GM15510 (cell line): ENCODE measurements around the gene ATP9B.

Source experiments
- POLR2A ChIP-seq: IDR thresholded peaks from 3 replicates; pipeline ENCODE4 v1.6.1; 2011; ENCODE audit warnings: borderline replicate concordance; ENCODE audit not compliant: insufficient read length; ENCODE audit errors: extremely low read depth

ATP9B gene

DNA sequence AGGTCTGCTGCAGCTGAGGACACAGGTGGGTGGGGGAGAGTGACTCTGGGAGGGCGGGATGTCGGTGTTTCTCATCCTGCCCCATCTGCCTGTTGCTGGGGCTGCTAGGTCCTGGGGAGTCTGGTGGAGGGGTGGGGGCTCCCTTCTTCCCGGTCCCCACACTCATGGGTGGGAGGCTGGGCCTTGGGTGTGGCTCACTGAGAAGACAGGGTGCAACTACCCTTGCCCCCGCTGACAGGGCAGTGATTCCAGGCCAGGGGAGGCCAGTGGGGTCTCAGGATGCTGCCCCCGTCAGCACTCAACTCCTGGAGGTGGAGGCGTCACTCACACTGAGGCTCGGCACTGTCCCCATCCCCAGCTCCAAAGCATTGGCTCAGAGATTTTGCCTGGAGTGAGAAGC, 318.8 kb downstream of the ATP9B start:
- no peak for TF ChIP-seq POLR2A

DNA sequence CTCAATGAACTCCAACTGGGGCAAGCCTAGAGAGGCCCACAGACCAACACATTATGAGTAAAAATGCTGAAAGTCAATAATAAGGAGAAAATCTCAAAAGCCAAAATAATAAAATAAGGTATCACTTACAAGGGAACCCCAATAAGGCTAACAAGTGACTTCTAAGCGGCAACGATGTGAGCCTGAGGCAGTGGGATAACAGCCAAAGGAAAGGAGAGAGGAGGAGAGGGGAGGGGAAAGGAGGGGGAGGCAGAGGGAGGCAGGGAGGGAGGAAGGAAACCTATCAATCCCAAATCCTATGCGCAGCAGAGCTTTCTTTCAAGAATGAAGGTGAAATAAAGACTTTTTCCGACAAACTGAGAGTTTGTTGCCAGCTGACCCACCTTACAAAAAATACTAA, 320.5 kb downstream of the ATP9B start:
- TF ChIP-seq POLR2A: no peak

DNA sequence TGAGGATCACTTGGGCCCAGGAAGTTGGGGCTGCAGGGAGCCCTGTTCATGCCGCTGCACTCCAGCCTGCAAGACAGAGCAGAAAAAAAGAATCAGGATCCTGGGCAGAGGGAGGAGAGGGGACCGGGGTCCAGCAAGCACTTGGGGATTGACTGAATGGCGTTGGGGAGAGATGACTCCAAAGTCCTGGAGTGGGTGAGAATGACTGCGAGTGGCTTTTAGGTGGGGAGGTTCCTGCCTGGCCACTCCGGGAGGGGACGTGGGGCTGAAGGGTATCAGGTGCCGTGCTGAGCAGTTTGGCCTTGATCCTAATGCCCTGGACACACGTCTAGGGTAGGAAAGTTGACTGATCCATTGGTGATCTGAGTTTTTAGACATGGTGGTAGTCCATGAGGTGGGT, 323.0 kb downstream of the ATP9B start:
- TF ChIP-seq POLR2A: no peak

DNA sequence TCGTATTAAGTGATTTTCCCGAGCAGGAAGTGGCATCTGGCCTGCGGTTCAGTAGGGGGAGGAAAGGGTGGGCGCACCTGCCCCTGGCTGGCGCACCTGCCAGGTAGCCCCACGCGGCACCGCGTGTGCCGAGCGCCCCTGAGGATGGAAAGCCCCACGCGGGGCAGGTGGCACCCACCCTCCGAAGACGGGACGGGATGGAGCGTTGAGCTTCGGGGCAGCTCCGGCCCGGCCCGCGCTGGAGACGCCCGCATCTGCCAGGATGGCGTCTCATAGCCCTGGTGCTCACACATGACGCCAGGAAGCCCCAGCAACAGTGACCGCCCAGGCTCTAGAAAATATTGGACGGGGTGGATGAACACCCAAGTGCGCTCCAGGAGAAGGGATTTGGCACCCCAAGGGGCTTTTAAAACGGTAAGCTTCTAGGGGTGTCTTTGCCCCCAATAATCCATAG, 324.0 kb downstream of the ATP9B start:
- TF ChIP-seq POLR2A: no peak

DNA sequence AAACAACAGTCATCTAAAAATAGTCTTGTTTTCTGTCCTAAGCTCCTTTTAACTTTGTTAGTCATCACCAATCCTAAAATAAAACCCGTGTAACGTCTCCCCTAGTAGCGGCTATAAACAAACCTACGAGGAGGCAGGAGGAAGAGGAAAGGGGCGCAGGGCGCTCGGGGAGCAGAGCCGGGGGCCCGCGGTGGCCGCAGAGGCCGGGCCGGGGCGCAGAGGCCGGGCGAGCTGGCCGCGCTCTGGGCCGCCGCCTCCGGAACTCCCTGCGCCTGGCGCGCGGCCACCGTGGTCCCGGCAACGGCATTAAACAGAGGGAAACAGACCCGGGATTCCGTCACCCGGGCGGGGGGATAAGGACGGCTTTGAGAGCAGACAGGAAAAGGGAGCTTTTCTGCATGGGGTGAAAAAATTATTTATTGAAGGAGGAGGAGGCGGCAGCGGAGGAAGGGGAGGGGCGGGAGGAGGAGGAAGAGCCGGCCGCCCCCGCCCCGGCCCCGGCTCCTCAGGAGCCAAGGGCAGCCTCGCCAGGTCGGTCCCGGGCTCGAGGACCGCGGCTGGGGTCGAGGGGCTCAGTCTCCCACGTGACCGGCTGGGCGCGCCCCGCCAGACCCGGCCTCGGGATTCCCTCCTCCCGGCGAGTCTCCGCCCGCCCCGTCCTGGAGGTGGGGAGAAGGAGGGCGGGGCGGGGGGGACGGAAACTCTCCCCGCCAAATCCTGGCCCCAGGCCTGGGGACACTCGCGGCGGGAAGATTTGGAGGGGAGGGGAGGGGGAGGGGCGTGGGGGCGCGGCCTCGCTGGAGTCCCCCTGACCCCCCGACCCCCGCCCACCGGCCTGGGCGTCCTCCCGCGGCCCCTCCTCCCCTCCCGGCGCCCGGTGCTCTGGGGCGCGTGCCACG, 324.7 kb downstream of the ATP9B start:
- TF ChIP-seq POLR2A: peak; percentile 34

DNA sequence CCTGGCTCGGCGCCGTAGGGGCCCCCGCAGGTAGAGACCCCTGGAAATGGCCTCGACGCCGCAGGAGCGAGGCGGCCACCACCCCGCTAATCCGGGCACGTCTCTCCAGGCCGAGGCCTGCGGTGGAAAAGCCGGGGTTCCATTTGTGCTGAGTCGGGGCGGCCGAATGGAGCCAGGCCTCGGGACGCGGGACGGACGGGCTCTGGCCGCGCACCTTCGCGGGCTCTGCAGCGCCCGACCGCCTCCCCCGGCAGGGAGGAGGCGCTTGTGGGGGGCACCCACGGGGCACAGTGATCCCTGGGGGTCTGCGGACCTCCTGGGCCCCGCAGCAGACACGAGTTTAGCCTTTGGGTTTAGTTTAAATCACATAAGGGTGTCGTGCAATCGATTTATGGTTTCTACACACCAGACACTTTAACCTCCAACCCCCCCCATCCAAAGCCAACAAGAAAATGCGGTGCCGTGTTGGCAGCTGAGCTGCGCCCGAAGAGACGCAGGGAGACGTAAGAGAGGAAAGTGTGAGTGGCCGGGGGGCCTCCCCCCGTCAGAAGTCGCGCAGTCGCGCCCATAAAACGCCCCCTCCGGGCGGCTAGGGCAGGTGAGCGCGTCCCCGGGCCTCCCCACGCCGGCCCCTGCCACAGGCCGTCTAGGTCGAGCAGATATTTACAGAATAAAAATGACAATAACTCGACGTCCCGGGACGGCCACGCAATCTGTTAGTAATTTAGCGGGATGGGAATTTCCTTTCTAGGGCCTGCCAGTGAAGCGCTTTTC, 325.5 kb downstream of the ATP9B start:
- TF ChIP-seq POLR2A: no peak

DNA sequence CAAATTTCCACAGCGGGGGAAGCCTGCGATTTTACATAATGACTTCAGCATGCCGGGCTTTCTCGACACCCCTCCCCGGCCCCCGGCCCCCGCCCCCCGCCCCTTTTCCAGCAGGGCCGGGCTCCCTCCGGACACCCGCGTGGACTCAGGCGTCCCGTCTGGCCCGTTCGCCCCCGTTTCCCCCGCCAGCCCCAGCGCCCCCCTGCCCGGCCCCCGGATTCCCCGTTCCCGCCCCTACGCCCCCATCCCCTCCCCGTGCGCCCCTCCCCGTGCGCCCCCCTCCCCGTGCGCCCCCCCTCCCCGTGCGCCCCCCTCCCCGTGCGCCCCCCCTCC, 326.1 kb downstream of the ATP9B start:
- no peak for TF ChIP-seq POLR2A

DNA sequence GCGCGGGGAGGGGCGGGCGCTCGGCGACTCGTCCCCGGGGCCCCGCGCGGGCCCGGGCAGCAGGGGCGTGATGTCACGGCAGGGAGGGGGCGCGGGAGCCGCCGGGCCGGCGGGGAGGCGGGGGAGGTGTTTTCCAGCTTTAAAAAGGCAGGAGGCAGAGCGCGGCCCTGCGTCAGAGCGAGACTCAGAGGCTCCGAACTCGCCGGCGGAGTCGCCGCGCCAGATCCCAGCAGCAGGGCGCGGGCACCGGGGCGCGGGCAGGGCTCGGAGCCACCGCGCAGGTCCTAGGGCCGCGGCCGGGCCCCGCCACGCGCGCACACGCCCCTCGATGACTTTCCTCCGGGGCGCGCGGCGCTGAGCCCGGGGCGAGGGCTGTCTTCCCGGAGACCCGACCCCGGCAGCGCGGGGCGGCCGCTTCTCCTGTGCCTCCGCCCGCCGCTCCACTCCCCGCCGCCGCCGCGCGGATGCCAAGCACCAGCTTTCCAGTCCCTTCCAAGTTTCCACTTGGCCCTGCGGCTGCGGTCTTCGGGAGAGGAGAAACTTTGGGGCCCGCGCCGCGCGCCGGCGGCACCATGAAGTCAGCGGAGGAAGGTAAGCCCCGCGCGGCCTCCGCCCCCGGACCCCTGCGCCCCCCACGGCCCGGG, 326.7 kb downstream of the ATP9B start, which contains the start of gene NFATC1:
Gene NFATC1 (plus strand): TSS at position 170 of the 644 bp plus-strand sequence. CDS start 295 bp downstream, at position 465.
- TF ChIP-seq POLR2A: peak; percentile 71

DNA sequence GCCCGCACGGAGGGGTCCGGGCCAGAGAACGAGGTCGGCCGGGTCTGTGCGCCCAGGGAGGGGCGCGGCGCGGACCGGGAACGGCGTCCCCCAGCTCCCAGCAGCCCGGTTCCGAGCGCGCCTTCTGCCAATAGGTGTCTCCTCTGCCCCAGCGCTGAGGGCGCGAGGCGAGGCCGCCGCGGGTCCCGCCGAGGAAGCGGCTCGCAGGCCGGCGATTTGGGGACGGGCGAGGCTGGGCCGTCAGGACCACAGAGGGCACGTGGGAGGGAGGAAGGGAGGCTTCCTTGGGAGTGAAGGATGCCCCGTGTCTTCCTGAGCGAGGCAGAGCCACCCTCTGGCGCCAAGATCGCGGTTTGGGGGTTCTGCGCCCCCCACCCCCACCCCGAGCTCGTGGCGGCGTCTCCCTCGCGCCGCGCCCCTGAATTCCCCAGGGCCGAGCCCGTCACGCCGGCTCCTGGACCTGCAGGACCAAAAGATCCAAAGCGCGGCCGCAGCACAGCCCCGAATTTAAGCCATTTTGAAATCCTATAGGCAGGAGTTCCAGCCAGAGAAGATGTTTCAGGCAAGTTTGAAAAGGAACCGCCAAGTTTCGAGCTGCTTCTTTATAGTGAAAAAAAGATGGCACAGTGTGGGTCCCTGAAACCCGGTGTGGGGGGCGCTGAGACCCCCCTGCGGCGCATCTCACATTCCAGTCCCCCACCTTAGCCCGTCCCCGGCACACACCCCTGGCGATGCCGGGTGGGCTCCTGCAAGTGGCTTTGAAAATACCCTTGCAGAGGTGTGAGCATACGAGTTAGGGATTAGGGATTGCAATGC, 327.4 kb downstream of the ATP9B start:
- no peak for TF ChIP-seq POLR2A

DNA sequence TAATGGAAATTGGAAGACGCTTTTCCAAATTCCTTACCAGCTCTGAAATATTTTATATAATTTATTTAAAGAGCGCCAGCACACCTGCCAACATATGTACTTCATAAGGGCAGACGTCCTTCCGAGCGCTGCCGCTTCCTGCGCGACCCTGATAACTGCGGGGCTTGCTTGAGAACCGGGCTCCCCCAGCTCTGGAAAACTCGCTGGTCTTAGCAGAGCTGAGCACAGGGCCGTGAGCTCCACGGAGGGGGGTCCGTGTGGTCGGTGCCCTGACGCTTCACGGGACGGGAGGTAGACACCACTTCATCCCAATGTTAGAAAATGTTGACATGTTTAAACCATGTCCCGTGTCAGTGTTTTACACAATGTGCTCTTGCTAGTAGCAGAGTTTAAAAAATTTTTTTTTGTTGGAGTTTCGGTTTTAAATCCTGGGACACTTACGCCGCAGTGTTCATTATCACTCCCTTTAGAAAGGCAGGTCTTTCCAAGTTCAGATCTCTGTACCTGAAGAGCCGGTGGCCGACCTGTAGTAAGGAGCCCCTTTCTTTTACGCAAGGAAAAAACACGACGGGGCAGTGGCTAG, 328.1 kb downstream of the ATP9B start:
- no peak for TF ChIP-seq POLR2A

DNA sequence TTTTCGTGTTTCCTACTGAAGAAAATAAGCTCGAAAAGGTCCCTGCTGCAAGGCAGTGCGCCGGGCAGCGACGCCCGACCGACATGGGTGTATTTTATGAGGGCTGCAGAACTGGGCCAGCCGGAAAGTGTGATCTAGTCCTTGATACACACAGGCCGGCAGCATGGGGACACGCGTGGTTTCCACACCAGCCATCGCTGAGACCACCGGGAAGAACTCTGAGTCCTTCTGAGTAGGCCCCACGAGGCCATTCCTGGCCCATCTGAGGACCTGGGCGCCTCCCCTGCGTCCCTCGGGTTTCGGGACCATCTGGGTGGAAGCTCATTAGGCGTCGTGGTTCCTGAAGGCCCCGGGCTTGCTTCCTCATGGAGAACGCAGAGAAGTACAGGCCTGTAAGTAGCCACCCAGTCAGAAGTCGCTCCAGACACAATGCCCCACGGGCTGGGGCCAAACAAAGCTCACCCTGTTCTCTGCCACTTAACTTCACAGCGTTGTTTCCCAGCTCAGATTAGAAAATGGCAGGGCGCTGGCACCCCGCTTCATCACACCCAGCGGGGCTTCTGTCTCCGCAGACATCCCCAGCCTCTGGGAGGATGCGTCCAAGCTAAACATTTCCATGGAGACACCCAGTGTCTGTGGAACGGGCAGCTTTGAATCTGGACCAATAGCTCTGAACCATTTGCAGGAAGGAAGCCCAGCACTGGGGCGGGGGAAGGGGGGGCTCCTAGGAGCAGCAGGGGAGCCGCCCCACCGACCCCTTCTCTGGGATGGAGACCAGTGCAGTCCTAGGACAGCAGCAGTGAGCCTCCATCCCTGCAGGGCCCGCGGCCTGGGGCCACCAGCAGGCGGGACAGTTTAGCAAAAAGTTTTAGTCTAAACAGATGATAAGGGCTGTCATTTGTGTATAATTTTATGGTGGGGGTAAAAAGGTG, 328.9 kb downstream of the ATP9B start:
- no peak for TF ChIP-seq POLR2A

DNA sequence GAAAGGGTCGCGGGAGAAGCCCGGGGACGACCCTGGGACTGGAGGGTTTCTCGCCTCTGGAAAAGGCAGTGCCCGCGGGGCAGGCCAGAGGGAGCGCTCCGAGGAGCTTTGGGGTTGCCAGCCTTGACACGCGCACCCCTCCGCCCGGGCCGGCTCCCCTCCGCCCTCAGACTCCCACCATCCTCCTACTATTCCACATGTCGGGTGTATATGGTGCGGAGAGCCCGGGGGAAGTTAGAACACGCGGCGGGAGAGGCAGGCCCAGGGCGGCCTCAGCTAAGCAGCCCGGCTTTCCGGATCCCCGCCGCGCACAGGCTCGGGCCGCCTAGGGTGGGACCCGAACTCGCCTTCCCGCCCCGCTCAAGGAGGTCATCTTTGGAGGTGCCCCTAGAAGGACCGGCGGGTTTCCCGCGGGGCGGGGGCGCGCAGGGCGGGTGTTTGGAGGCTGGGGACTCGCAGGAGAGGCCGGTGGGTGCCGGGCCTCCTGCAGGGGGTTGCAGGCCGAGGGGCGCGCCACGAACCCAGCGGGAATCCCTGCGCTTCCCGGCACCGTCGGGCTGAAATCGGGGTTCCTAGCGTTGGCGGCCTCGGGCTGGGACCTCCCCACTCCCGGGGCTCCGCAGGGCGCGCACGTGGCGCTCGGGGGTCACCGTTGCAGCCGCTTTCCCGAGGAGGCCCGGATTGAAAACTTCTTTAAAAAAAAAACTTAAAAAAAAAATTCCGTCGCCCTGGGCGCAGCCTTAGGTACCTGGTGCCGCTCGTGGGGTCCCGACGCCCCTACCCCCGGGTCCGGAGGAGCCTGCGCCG, 330.3 kb downstream of the ATP9B start:
- TF ChIP-seq POLR2A: no peak
